Mammary epithelial cell (primary cell): ENCODE data around the gene EHD4.

Experiments
- EZH2 ChIP-seq: IDR thresholded peaks from 2 replicates; pipeline ENCODE4 v1.6.1; 2012; ENCODE audit warnings: low read length, inconsistent platforms, borderline replicate concordance
- TF ChIP-seq, protein P1 (sequence below), 2 donors: IDR thresholded peaks in 1 of 2; conservative IDR thresholded peaks in 1 of 2; 2 replicates each; pipeline ENCODE4 v1.5.1; 2011 to 2012; ENCODE audit warnings: inconsistent platforms in 2 of 2, low read length in 2 of 2, mild to moderate bottlenecking in 2 of 2, control low read depth in 1 of 2, low read depth in 1 of 2; ENCODE audit not compliant: insufficient read depth in 1 of 2; ENCODE audit errors: extremely low read depth in 1 of 2

DNA sequence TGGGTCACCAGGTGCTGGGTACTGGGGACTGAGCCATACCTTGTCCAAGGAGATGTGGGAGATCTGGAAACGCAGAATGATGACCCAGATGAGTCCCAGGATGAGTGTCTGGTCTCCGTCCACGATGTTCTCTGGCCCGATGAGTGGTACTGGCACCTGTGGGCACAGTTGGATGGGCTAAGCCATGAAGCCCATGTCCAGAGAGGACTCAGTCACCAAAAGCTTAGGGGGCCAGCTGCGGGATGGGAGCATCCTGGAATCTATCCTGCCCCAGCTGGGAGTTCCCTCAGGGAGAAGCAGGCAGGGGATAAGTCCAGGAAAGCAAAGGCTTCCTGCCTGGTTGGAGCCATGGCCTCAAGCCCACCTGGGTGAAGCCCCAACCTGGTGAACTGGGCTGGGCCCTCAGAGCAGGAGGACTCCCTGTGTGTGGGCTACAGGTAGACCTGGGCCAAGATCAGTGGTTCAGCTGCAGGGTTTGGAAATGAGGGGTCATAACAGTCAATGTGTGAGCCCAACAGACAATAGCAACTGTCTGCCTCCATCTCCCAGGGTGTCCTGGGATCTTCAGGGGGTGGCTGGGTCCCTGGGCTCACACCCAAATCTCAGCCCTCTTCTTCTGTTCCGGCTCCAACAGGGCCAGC lies 82.2 kb downstream of the EHD4 start:
- TF ChIP-seq, protein P1, sequence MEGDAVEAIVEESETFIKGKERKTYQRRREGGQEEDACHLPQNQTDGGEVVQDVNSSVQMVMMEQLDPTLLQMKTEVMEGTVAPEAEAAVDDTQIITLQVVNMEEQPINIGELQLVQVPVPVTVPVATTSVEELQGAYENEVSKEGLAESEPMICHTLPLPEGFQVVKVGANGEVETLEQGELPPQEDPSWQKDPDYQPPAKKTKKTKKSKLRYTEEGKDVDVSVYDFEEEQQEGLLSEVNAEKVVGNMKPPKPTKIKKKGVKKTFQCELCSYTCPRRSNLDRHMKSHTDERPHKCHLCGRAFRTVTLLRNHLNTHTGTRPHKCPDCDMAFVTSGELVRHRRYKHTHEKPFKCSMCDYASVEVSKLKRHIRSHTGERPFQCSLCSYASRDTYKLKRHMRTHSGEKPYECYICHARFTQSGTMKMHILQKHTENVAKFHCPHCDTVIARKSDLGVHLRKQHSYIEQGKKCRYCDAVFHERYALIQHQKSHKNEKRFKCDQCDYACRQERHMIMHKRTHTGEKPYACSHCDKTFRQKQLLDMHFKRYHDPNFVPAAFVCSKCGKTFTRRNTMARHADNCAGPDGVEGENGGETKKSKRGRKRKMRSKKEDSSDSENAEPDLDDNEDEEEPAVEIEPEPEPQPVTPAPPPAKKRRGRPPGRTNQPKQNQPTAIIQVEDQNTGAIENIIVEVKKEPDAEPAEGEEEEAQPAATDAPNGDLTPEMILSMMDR (conservative IDR thresholded peaks at IDR 0.05 in 1 of 2, IDR thresholded peaks at IDR 0.05 in 1 of 2; ENCODE audit: extremely low read depth in 1 of 2, insufficient read depth in 1 of 2, low read depth in 1 of 2, low read length in 2 of 2) = no peak
- no peak for TF ChIP-seq EZH2
